WTC11 (cell line): Measurements from ENCODE around the gene ADAMTS2. TPM values are rescaled to one million over a fixed set of nuclear protein-coding genes. Genes with fewer than 3 reads are reported as not detected.

Experiments used
- ATAC-seq: fragments of 200-7000 bp; cut with Tn5 transposase; 2 replicates; pipeline ENCODE4 v1.10.0; 2021; ENCODE audit warnings: mild to moderate bottlenecking, moderate library complexity
- CTCF ChIA-PET: fragments of 300-600 bp; sonication (Branson Sonifier 250); formaldehyde crosslinking; loops from one replicate; lab custom pipeline; 2021; ENCODE audit warnings: antibody characterized with exemption; lab: Charles Lee
- POLR2A ChIA-PET: fragments of 350-600 bp; sonication (Branson Sonifier 250); formaldehyde crosslinking; loops from one replicate; lab custom pipeline; 2021; ENCODE audit warnings: antibody characterized with exemption; lab: Charles Lee
- DNase-seq: peaks from one replicate; pipeline ENCODE4 v3.0.0; 2021; ENCODE audit warnings: low spot score
- H3K27ac Mint-ChIP-seq: 2 replicates; pipeline ENCODE4 v1.8.0; 2021; ENCODE audit warnings: mixed read lengths
- H3K27me3 Mint-ChIP-seq: 2 replicates; pipeline ENCODE4 v1.8.0; 2021; ENCODE audit warnings: low read depth, mild to moderate bottlenecking, moderate library complexity, mixed read lengths
- H3K36me3 Mint-ChIP-seq: 2 replicates; pipeline ENCODE4 v1.8.0; 2021; ENCODE audit warnings: mixed read lengths
- H3K4me1 Mint-ChIP-seq: 2 replicates; pipeline ENCODE4 v1.8.0; 2022; ENCODE audit warnings: mixed read lengths
- H3K4me3 Mint-ChIP-seq: 2 replicates; pipeline ENCODE4 v1.8.0; 2021; ENCODE audit warnings: mild to moderate bottlenecking, moderate library complexity, mixed read lengths
- H3K9me3 Mint-ChIP-seq: 2 replicates; pipeline ENCODE4 v1.8.0; 2021; ENCODE audit warnings: mixed read lengths
- AFF4 ChIP-seq: sonication (generic); formaldehyde crosslinking; IDR thresholded peaks from 2 replicates; pipeline ENCODE4 v1.8.1; 2023; ENCODE audit warnings: mild to moderate bottlenecking, missing genetic modification reagents, borderline replicate concordance
- ATF2 ChIP-seq: sonication (generic); formaldehyde crosslinking; IDR thresholded peaks from 2 replicates; pipeline ENCODE4 v1.8.1; 2022; ENCODE audit warnings: low read depth, missing genetic modification reagents, borderline replicate concordance
- CBFB ChIP-seq: sonication (generic); formaldehyde crosslinking; IDR thresholded peaks from 2 replicates; pipeline ENCODE4 v1.8.1; 2022; ENCODE audit warnings: mild to moderate bottlenecking, low read depth, missing genetic modification reagents
- E2F1 ChIP-seq: sonication (generic); formaldehyde crosslinking; IDR thresholded peaks from 2 replicates; pipeline ENCODE4 v1.8.0; 2022; ENCODE audit warnings: mild to moderate bottlenecking, missing genetic modification reagents
- E2F5 ChIP-seq: sonication (generic); formaldehyde crosslinking; IDR thresholded peaks from 2 replicates; pipeline ENCODE4 v1.8.1; 2022; ENCODE audit warnings: mild to moderate bottlenecking, moderate library complexity, missing genetic modification reagents
- ETV6 ChIP-seq: sonication (generic); formaldehyde crosslinking; IDR thresholded peaks from 2 replicates; pipeline ENCODE4 v1.8.1; 2022; ENCODE audit warnings: mild to moderate bottlenecking, missing genetic modification reagents
- IRF1 ChIP-seq: sonication (generic); formaldehyde crosslinking; IDR thresholded peaks from 2 replicates; pipeline ENCODE4 v1.8.0; 2023; ENCODE audit warnings: missing genetic modification reagents
- NR1H2 ChIP-seq: sonication (generic); formaldehyde crosslinking; IDR thresholded peaks from 2 replicates; pipeline ENCODE4 v1.9.0; 2021; ENCODE audit warnings: mild to moderate bottlenecking, moderate library complexity, missing genetic modification reagents
- RORB ChIP-seq: fragments of 250-450 bp; sonication (Bioruptor Pico); IDR thresholded peaks from 2 replicates; pipeline ENCODE4 v1.9.0; 2021; ENCODE audit warnings: mild to moderate bottlenecking
- SMAD4 ChIP-seq: sonication (generic); formaldehyde crosslinking; IDR thresholded peaks from 2 replicates; pipeline ENCODE4 v1.8.0; 2022; ENCODE audit warnings: mild to moderate bottlenecking, missing genetic modification reagents
- ZBTB43 ChIP-seq: sonication (generic); formaldehyde crosslinking; IDR thresholded peaks from 2 replicates; pipeline ENCODE4 v1.8.1; 2023; ENCODE audit warnings: mild to moderate bottlenecking, missing genetic modification reagents
- ZNF396 ChIP-seq: fragments of 250-450 bp; sonication (Bioruptor Pico); IDR thresholded peaks from 2 replicates; pipeline ENCODE4 v1.8.0; 2021; ENCODE audit warnings: mild to moderate bottlenecking, moderate library complexity, borderline replicate concordance
- ZNF416 ChIP-seq: fragments of 250-450 bp; sonication (Bioruptor Pico); IDR thresholded peaks from 2 replicates; pipeline ENCODE4 v1.9.0; 2021; ENCODE audit warnings: mild to moderate bottlenecking, inconsistent platforms
- total RNA-seq: library from RNA; stranded (reverse); gene quantifications from 3 replicates; pipeline ENCODE4 v1.2.3, GENCODE V29; 2021
- TF ChIP-seq, protein P1 (sequence below): sonication (generic); formaldehyde crosslinking; IDR thresholded peaks from 2 replicates; pipeline ENCODE4 v1.8.0; 2022; ENCODE audit warnings: missing genetic modification reagents

Gene ADAMTS2
- total RNA-seq, 1 experiment from 2014 or later: 11.2 TPM

- DNase-seq: no peak
- no peaks in the 10 kb centered on the region for H3K36me3 Mint-ChIP-seq
- POLR2A ChIA-PET: no interaction called here
Measured at GRCh38 chr5:179378441-179379271, 33.4 kb upstream of the ADAMTS2 start.

More at GRCh38 chr5:179378441-179379271, 33.4 kb upstream of the ADAMTS2 start:
- ATAC-seq: no peak
- H3K4me3 Mint-ChIP-seq: no peak overlapping the region
- no peak for TF ChIP-seq AFF4 (CRISPR knock-in tag)
- TF ChIP-seq ETV6 (CRISPR knock-in tag): no peak
- no peak for TF ChIP-seq RORB (CRISPR knock-in tag)
- TF ChIP-seq E2F1 (CRISPR knock-in tag): no peak
- no peak for TF ChIP-seq ZNF396 (CRISPR knock-in tag)
- TF ChIP-seq E2F5: no peak
- no peak for TF ChIP-seq ZBTB43 (CRISPR knock-in tag)
- no peak for TF ChIP-seq ZNF416
- no peak for TF ChIP-seq NR1H2
- TF ChIP-seq, protein P1, sequence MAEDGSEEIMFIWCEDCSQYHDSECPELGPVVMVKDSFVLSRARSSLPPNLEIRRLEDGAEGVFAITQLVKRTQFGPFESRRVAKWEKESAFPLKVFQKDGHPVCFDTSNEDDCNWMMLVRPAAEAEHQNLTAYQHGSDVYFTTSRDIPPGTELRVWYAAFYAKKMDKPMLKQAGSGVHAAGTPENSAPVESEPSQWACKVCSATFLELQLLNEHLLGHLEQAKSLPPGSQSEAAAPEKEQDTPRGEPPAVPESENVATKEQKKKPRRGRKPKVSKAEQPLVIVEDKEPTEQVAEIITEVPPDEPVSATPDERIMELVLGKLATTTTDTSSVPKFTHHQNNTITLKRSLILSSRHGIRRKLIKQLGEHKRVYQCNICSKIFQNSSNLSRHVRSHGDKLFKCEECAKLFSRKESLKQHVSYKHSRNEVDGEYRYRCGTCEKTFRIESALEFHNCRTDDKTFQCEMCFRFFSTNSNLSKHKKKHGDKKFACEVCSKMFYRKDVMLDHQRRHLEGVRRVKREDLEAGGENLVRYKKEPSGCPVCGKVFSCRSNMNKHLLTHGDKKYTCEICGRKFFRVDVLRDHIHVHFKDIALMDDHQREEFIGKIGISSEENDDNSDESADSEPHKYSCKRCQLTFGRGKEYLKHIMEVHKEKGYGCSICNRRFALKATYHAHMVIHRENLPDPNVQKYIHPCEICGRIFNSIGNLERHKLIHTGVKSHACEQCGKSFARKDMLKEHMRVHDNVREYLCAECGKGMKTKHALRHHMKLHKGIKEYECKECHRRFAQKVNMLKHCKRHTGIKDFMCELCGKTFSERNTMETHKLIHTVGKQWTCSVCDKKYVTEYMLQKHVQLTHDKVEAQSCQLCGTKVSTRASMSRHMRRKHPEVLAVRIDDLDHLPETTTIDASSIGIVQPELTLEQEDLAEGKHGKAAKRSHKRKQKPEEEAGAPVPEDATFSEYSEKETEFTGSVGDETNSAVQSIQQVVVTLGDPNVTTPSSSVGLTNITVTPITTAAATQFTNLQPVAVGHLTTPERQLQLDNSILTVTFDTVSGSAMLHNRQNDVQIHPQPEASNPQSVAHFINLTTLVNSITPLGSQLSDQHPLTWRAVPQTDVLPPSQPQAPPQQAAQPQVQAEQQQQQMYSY: no peak
- no peak for TF ChIP-seq CBFB (CRISPR knock-in tag)
- no peak for TF ChIP-seq SMAD4 (CRISPR knock-in tag)
- TF ChIP-seq IRF1 (CRISPR knock-in tag): no peak
- TF ChIP-seq ATF2 (CRISPR knock-in tag): no peak
- TF ChIP-seq, all 79 proteins: peak for 0
- Mint-ChIP-seq H3K27ac (no peak overlapping the region), H3K4me1 (no peaks in the 10 kb centered on the region), H3K9me3 (peaks cover 19% of the 10 kb centered on the region), H3K27me3 (peaks cover 3% of the 10 kb centered on the region; the same call in 1 of the 2 replicates)
- CTCF ChIA-PET: no interaction called here
